Smooth muscle cell (in vitro differentiated cells): ENCODE measurements around the gene VPS37B. TPM values are rescaled to one million over a fixed set of nuclear protein-coding genes. Genes with fewer than 3 reads are reported as not detected.

Source experiments
- DNase-seq: peaks from one replicate; lab custom pipeline; 2025; ENCODE audit not compliant: unreplicated experiment; lab: John Stamatoyannopoulos, UW
- H2AFZ ChIP-seq: fragments of 200-600 bp; sonication (generic); 2 replicates; pipeline ENCODE4 v1.6.0; 2016; ENCODE audit warnings: antibody characterized with exemption, low read depth, mild to moderate bottlenecking
- H3F3A ChIP-seq: fragments of 200-600 bp; sonication (generic); 2 replicates; pipeline ENCODE4 v1.6.0; 2017; ENCODE audit warnings: antibody characterized with exemption, low read depth
- H3K27ac ChIP-seq: fragments of 200-600 bp; sonication (generic); 2 replicates; pipeline ENCODE4 v1.5.1; 2016; ENCODE audit warnings: low read depth, mild to moderate bottlenecking
- H3K27me3 ChIP-seq: fragments of 200-600 bp; sonication (generic); 2 replicates; pipeline ENCODE4 v1.6.1; 2016; ENCODE audit warnings: low read depth, mild to moderate bottlenecking
- H3K36me3 ChIP-seq: fragments of 200-600 bp; sonication (generic); 2 replicates; pipeline ENCODE4 v1.5.1; 2016; ENCODE audit warnings: low read depth
- H3K4me1 ChIP-seq: fragments of 200-600 bp; sonication (generic); 2 replicates; pipeline ENCODE4 v1.5.1; 2016; ENCODE audit warnings: low read depth
- H3K4me2 ChIP-seq: fragments of 200-600 bp; sonication (generic); 2 replicates; pipeline ENCODE4 v1.6.0; 2016; ENCODE audit warnings: mild to moderate bottlenecking
- H3K4me3 ChIP-seq: fragments of 200-600 bp; sonication (generic); 2 replicates; pipeline ENCODE4 v1.5.1; 2016; ENCODE audit warnings: mild to moderate bottlenecking
- H3K79me2 ChIP-seq: fragments of 200-600 bp; sonication (generic); 2 replicates; pipeline ENCODE4 v1.6.0; 2016; ENCODE audit warnings: low read depth, mild to moderate bottlenecking
- H3K9ac ChIP-seq: fragments of 200-600 bp; sonication (generic); 2 replicates; pipeline ENCODE4 v1.6.0; 2016; ENCODE audit warnings: low read depth
- H3K9me3 ChIP-seq: fragments of 200-600 bp; sonication (generic); replicated peaks from 2 replicates; pipeline ENCODE4 v1.5.1; 2016; ENCODE audit warnings: low read depth
- H4K20me1 ChIP-seq: fragments of 200-600 bp; sonication (generic); 2 replicates; pipeline ENCODE4 v1.6.0; 2016; ENCODE audit warnings: low read depth
- CTCF ChIP-seq: fragments of 200-600 bp; sonication (generic); IDR thresholded peaks from 2 replicates; pipeline ENCODE4 v1.5.1; 2017; ENCODE audit warnings: borderline replicate concordance, mild to moderate bottlenecking, antibody characterized with exemption; ENCODE audit not compliant: insufficient read depth, poor library complexity, severe bottlenecking
- WGBS: methylation state at CpG from one replicate; pipeline ENCODE4 v1.1.7; 2016; ENCODE audit warnings: low lambda C conversion rate; 5-methylcytosine and 5-hydroxymethylcytosine counted together
- polyA plus RNA-seq: library from polyadenylated mRNA; unstranded; fragments of >200 nt; fragmentation: Nextera tagmentation; extraction: Ambion mirVana; gene quantifications from 2 replicates; pipeline ENCODE4 v1.2.1, GENCODE V29; 2016
- total RNA-seq: library from RNA; depleted of rRNA; stranded (reverse); fragments of >200 nt; gene quantifications from 2 replicates; pipeline ENCODE4 v1.2.3, GENCODE V29; 2014

VPS37B gene
- total and polyA plus RNA-seq, 2 experiments from 2014 or later: 20.4 to 25.3 TPM

- Histone ChIP-seq H3K9me3 (no peaks in the 10 kb centered on the region), H3K4me3 (no peak overlapping the region), H4K20me1 (no peaks in the 10 kb centered on the region), H3K79me2 (no peaks in the 10 kb centered on the region), H3F3A (peaks cover 7% of the 10 kb centered on the region), H3K4me1 (peaks cover 10% of the 10 kb centered on the region), H3K4me2 (peak overlapping the region; percentile 44), H2AFZ (no peak overlapping the region), H3K27ac (peak overlapping the region; percentile 92), H3K27me3 (peaks cover 7% of the 10 kb centered on the region), H3K36me3 (no peaks in the 10 kb centered on the region), H3K9ac (no peak overlapping the region)
- 93% methylated on average over 18 of the region's 18 CpGs for WGBS
- TF ChIP-seq CTCF: no peak
- no peak for DNase-seq
Observed at GRCh38 chr12:122839907-122840554, 55.9 kb downstream of the VPS37B start.

DNA sequence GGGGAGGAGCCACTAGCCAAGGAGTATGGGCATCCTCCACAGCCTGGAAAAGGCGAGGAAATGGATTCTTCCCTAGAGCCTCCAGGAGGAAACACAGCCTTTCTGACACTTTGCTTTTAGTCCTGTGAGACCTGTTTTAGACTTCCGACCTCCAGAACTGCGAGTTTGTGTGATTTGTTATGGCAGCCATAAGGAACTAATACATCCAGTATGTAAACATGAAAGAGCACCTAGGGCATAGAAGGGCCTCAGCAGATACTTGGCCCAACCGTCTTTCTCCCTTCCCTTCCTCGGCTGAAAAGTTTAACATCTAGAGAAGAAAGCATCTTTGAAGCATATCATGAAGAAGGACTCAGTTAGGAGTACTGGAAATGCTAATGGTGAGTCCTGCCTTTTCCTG, 57.1 kb downstream of the VPS37B start:
- Histone ChIP-seq H3K9me3 (no peaks in the 10 kb centered on the region), H3F3A (peaks cover 7% of the 10 kb centered on the region), H3K9ac (no peak overlapping the region), H4K20me1 (no peaks in the 10 kb centered on the region), H3K36me3 (no peaks in the 10 kb centered on the region), H2AFZ (no peak overlapping the region), H3K27me3 (peaks cover 7% of the 10 kb centered on the region), H3K4me2 (no peak overlapping the region), H3K4me1 (peaks cover 14% of the 10 kb centered on the region), H3K4me3 (no peak overlapping the region), H3K79me2 (no peaks in the 10 kb centered on the region), H3K27ac (no peak overlapping the region)
- no peak for DNase-seq
- TF ChIP-seq CTCF: no peak
- 95% methylated on average over 5 of the region's 5 CpGs for WGBS

GRCh38 chr12:122837306-122838265, 58.3 kb downstream of the VPS37B start:
- Histone ChIP-seq H3K27ac (peak overlapping the region; percentile 24), H4K20me1 (no peaks in the 10 kb centered on the region), H3K27me3 (peaks cover 7% of the 10 kb centered on the region), H3K4me3 (peak overlapping the region; percentile 65), H3K9me3 (no peaks in the 10 kb centered on the region), H3K36me3 (no peaks in the 10 kb centered on the region), H3K4me2 (no peak overlapping the region), H2AFZ (no peak overlapping the region), H3K79me2 (no peaks in the 10 kb centered on the region), H3K4me1 (peaks cover 14% of the 10 kb centered on the region), H3K9ac (no peak overlapping the region), H3F3A (peaks cover 7% of the 10 kb centered on the region)
- no peak for DNase-seq
- TF ChIP-seq CTCF: no peak
- WGBS: 86% methylated on average over 22 of the region's 22 CpGs
